ENCODE data around the gene TDRD10. TPM values are rescaled to one million over a fixed set of nuclear protein-coding genes. Genes with fewer than 3 reads are reported as not detected.
A peak's percentile ranks its signal among the peaks of the same experiment; 100 is the strongest.

TDRD10 gene
- total RNA-seq, 2 donors from 2014 or later: 0.12 TPM; not detected in 1

DNA sequence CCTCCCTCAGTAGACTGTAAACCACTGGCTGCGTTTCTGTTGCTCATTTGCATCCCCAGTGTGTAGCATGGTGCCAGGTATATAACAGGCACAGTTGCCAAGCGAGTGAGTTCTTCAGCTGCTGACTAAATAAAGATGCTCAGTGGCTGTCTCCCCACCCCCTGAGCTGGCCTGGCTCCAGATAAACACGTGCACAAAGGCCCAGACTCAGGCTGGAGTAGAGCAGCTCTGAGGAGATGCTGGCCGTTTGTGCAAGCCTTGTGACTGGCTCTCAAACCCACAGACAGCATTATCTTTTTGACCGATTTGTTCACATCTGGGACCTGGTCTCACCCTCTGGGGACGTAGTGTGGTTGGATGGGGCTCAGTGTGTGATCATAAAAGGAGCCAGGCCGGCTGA, 72.7 kb downstream of the TDRD10 start:
- H3K27ac Mint-ChIP-seq: no peak overlapping the region

DNA sequence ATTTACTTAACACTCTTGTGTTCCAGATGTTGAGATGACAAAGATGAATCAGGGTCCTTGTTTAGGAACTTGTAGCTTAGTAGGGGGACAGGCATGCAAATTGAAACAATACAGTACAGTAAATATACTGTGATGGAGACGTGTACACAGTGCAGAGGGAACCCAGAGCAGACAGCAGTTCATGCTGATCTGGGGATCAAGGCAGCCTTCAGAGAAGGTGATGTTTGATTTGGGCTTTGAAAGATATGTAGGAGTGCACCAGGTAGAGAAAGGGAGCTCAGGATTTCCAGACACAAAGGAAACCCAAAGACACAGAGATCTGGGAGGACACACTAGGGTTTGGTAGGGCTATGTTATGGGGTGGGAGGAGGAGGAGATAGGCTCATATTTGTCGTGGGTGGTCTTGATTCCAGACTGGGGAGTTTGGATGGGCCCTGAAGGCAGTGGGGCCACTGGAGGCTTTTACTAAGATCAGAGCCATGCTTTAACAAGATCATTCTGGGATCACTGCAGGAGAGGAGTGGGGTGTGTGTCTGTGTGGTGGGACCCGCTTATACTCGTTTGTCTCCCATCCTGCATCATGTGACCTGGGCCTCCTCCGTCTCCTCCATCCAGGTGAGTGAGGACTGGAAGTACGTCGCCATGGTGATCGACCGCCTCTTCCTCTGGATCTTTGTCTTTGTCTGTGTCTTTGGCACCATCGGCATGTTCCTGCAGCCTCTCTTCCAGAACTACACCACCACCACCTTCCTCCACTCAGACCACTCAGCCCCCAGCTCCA, 73.3 kb downstream of the TDRD10 start:
- no peaks in the 10 kb centered on the region for H3K36me3 Mint-ChIP-seq (ENCODE audit: low read depth)
- H3K9me3 ChIP-seq (ENCODE audit: control insufficient read depth, low read length, poor library complexity, severe bottlenecking): no peaks in the 10 kb centered on the region
- DNase-seq (no peak), ATAC-seq (no peak)
- H3K27me3 Mint-ChIP-seq: no peaks in the 10 kb centered on the region
- peak overlapping the region; percentile 70 for H3K27ac Mint-ChIP-seq
- H3K4me3 Mint-ChIP-seq: no peak overlapping the region
- peaks cover 39% of the 10 kb centered on the region for H3K4me1 Mint-ChIP-seq

More for the DNA sequence above, 72.7 kb downstream of the TDRD10 start:
- Mint-ChIP-seq H3K27me3 (peaks cover 4% of the 10 kb centered on the region), H3K4me1 (peaks cover 37% of the 10 kb centered on the region), H3K4me3 (no peak overlapping the region), H3K36me3 (ENCODE audit: low read depth) (no peaks in the 10 kb centered on the region)
- no peak for DNase-seq
- no peak for ATAC-seq
- H3K9me3 ChIP-seq (ENCODE audit: control insufficient read depth, low read length, poor library complexity, severe bottlenecking): no peaks in the 10 kb centered on the region

DNA sequence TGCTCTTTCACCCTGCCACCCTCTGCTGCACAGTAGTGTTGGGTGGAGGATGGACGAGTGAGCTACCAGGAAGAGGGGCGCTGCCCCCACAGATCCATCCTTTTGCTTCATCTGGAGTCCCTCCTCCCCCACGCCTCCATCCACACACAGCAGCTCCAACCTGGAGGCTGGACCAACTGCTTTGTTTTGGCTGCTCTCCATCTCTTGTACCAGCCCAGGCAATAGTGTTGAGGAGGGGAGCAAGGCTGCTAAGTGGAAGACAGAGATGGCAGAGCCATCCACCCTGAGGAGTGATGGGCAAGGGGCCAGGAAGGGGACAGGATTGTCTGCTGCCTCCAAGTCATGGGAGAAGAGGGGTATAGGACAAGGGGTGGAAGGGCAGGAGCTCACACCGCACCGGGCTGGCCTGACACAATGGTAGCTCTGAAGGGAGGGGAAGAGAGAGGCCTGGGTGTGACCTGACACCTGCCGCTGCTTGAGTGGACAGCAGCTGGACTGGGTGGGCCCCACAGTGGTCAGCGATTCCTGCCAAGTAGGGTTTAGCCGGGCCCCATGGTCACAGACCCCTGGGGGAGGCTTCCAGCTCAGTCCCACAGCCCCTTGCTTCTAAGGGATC, 74.0 kb downstream of the TDRD10 start:
- Mint-ChIP-seq H3K4me1 (peaks cover 39% of the 10 kb centered on the region), H3K4me3 (peak overlapping the region; percentile 53), H3K36me3 (ENCODE audit: low read depth) (no peaks in the 10 kb centered on the region), H3K27me3 (no peaks in the 10 kb centered on the region), H3K27ac (peak overlapping the region; percentile 70)
- no peaks in the 10 kb centered on the region for H3K9me3 ChIP-seq (ENCODE audit: control insufficient read depth, low read length, poor library complexity, severe bottlenecking)
- ATAC-seq (no peak), DNase-seq (no peak)

DNA sequence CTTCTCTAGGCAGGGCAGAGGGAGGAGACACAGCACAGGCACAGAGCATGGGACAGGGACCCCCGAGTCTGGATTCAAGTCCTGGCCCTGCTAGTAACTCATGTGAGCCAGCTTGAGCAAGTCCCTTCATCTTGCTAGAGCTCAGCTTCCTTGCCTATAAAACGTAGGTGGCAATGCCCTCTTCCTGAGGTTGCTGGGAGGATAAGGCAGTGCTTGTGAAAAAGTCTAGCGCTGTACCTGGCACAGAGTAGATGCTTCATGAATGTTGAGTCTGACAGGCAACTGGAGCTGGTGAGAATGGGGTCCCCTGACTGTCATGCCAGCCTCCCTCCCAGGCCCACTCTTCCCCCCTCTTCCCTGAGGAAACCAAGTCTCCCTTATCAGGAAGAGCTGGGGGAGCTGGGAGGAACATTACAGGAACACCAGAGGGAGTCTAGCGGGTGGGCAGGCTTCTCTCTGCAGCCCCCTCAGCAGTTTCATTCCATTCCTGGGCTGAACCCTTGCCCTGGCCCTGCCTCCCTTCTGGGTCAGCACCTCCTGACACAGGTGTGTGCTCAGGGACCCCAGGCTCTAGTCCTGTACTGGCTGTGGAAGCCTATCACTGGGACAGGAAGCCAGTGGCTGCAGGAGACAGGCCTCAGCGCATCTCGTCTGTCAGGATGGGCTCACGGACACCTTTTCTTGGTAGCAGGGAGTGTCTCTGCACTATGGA, 75.5 kb downstream of the TDRD10 start:
- ATAC-seq (no peak), DNase-seq (no peak)
- no peak overlapping the region for H3K4me3 Mint-ChIP-seq
- H3K9me3 ChIP-seq (ENCODE audit: control insufficient read depth, low read length, poor library complexity, severe bottlenecking): no peaks in the 10 kb centered on the region
- H3K36me3 Mint-ChIP-seq (ENCODE audit: low read depth): no peaks in the 10 kb centered on the region
- no peaks in the 10 kb centered on the region for H3K27me3 Mint-ChIP-seq
- peaks cover 40% of the 10 kb centered on the region for H3K4me1 Mint-ChIP-seq
- no peak overlapping the region for H3K27ac Mint-ChIP-seq

- no peak for ATAC-seq
- no peaks in the 10 kb centered on the region for H3K9me3 ChIP-seq (ENCODE audit: control insufficient read depth, low read length, poor library complexity, severe bottlenecking)
- Mint-ChIP-seq H3K27me3 (no peaks in the 10 kb centered on the region), H3K27ac (no peak overlapping the region), H3K36me3 (ENCODE audit: low read depth) (no peaks in the 10 kb centered on the region), H3K4me3 (no peak overlapping the region), H3K4me1 (peaks cover 37% of the 10 kb centered on the region)
- DNase-seq: no peak
Observed at GRCh38 chr1:154578058-154578418, 76.0 kb downstream of the TDRD10 start.

- peaks cover 2% of the 10 kb centered on the region for H3K36me3 Mint-ChIP-seq (ENCODE audit: low read depth)
- no peaks in the 10 kb centered on the region for H3K27me3 Mint-ChIP-seq
- H3K27ac Mint-ChIP-seq: no peak overlapping the region
- peaks cover 30% of the 10 kb centered on the region for H3K4me1 Mint-ChIP-seq
- ATAC-seq (no peak), DNase-seq (no peak)
- no peaks in the 10 kb centered on the region for H3K9me3 ChIP-seq (ENCODE audit: control insufficient read depth, low read length, poor library complexity, severe bottlenecking)
- peak overlapping the region; percentile 28 for H3K4me3 Mint-ChIP-seq
Observed at GRCh38 chr1:154579374-154579773, 77.4 kb downstream of the TDRD10 start.

DNA sequence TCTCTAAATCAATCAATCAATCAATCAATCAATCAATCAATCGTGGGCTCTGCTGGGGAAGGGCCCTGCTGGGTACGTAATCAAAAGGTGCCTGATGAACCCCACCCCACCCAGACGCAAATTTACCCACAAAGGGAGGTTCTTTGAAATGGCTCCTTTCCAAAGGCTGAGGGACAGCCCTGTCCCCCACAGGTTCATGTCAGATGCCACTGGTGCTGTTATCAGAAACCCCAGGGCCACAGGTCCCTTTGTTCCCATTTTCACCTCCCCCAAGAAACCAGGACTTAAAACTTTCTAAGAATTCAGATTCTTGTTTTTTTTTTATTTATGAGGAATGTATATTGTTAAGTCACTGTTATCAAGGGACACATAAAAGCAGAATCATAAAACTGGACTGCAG, 79.7 kb downstream of the TDRD10 start:
- Mint-ChIP-seq H3K27ac (no peak overlapping the region), H3K36me3 (ENCODE audit: low read depth) (peaks cover 9% of the 10 kb centered on the region), H3K27me3 (no peaks in the 10 kb centered on the region), H3K4me1 (peaks cover 17% of the 10 kb centered on the region), H3K4me3 (no peak overlapping the region)
- DNase-seq (no peak), ATAC-seq (no peak)
- no peaks in the 10 kb centered on the region for H3K9me3 ChIP-seq (ENCODE audit: control insufficient read depth, low read length, poor library complexity, severe bottlenecking)

DNA sequence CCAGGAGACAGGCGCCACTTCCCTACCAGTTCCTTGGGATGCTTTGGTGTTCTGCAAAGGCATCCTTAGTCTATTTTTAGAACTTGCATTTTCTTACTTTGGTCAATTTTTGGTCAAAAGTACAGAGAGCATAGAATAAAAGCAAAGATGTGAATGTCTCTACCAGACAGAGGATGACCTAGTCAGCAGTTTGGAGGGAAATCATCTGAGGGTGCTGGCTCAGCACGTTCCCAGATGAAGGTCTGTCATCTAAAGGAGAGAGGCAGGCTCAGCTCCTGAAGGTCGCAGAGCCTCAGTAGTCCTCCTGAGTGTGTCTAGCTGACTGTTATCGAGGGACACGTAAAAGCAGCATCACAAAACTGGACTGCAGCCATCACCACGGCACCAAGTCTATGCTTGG, 80.9 kb downstream of the TDRD10 start:
- H3K4me1 Mint-ChIP-seq: peaks cover 15% of the 10 kb centered on the region
- H3K27ac Mint-ChIP-seq: no peak overlapping the region
- peaks cover 14% of the 10 kb centered on the region for H3K36me3 Mint-ChIP-seq (ENCODE audit: low read depth)
- no peak for ATAC-seq
- no peak overlapping the region for H3K4me3 Mint-ChIP-seq
- no peaks in the 10 kb centered on the region for H3K27me3 Mint-ChIP-seq
- DNase-seq: no peak
- H3K9me3 ChIP-seq (ENCODE audit: control insufficient read depth, low read length, poor library complexity, severe bottlenecking): no peaks in the 10 kb centered on the region

GRCh38 chr1:154583773-154584172, 81.8 kb downstream of the TDRD10 start:
- ATAC-seq (no peak), DNase-seq (no peak)
- Mint-ChIP-seq H3K27ac (no peak overlapping the region), H3K4me3 (no peak overlapping the region), H3K27me3 (no peaks in the 10 kb centered on the region), H3K36me3 (ENCODE audit: low read depth) (peaks cover 14% of the 10 kb centered on the region), H3K4me1 (peaks cover 10% of the 10 kb centered on the region)
- no peaks in the 10 kb centered on the region for H3K9me3 ChIP-seq (ENCODE audit: control insufficient read depth, low read length, poor library complexity, severe bottlenecking)

DNA sequence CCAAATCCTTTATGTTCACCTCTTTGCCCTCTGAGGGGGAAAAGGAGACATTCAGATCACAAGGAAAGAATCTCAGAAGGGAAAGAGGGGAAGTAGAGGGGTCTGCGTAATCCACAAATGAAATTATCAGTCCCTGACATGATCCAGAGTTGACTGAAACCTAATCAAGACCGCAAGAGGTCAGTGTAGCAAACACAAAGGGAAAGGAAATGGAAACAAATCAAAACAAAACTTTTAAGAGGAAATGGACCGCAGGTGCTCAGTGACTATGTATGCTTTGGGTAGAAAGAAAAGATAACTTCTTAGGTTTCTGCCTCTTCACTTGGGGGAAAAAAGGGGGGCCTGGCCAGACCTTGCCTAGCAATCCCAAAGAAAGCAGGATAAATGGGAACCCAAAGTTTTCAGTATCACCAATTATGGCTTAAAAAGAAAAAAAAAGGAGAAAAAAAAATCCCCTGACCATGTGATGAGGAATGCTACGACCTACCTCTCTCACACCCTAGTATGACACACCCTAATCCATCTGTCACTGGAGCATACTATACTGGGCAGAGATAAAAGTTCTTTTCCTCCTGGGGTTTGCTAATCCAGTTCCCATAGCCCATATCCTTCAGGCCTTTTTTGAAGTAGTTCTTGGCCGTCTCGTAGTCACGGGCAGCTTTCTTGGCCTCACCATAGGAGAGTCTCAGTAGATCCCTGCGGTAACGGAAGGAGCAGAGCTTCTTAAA, 82.4 kb downstream of the TDRD10 start:
- Mint-ChIP-seq H3K27ac (peak overlapping the region; percentile 27), H3K4me3 (no peak overlapping the region), H3K36me3 (ENCODE audit: low read depth) (peaks cover 14% of the 10 kb centered on the region), H3K4me1 (peaks cover 9% of the 10 kb centered on the region), H3K27me3 (no peaks in the 10 kb centered on the region)
- DNase-seq (no peak), ATAC-seq (no peak)
- no peaks in the 10 kb centered on the region for H3K9me3 ChIP-seq (ENCODE audit: control insufficient read depth, low read length, poor library complexity, severe bottlenecking)

DNA sequence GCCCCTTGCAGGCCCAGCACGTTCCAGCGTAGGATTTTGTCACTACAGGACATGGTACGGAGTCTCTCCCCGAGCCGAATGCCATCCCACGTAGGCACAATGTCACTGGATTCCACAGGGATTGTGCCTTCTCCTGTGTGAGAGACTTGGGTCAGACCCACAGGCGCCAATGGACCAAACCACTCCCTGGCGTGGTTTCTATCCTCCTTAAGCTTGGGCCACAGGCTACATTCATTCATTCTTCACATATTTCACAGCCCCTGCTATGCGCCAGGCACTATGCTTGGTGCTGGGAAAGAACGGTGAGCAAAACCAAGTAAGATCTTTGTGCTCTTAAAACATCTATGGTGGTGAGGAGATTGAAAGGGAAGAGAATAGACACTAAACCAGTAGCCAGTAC, 84.2 kb downstream of the TDRD10 start:
- Mint-ChIP-seq H3K27ac (no peak overlapping the region), H3K27me3 (no peaks in the 10 kb centered on the region), H3K4me3 (no peak overlapping the region), H3K4me1 (peaks cover 6% of the 10 kb centered on the region), H3K36me3 (ENCODE audit: low read depth) (peaks cover 16% of the 10 kb centered on the region)
- ATAC-seq (no peak), DNase-seq (no peak)
- H3K9me3 ChIP-seq (ENCODE audit: control insufficient read depth, low read length, poor library complexity, severe bottlenecking): no peaks in the 10 kb centered on the region

DNA sequence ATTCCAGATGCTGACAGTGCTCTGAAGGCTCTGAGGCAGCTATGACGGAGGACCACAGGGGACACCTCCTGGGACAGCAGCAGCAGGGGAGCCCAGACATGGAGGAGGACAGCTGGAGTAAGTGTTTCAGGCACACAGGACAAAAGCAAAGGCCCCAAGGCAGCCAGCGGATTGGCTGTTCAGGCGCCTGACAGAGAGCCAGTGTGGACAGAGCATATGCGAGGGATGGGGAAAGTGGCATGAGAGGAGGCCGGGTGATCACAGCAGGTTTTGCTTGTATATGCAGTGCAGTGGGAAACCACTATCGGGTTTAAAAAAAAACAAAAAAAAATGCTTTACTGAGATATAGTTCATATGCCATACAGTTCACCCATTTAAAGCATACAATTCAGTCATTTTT, 84.6 kb downstream of the TDRD10 start:
- DNase-seq: no peak
- Mint-ChIP-seq H3K4me1 (peaks cover 6% of the 10 kb centered on the region), H3K27me3 (no peaks in the 10 kb centered on the region), H3K27ac (no peak overlapping the region), H3K4me3 (no peak overlapping the region), H3K36me3 (ENCODE audit: low read depth) (peaks cover 16% of the 10 kb centered on the region)
- ATAC-seq: no peak
- no peaks in the 10 kb centered on the region for H3K9me3 ChIP-seq (ENCODE audit: control insufficient read depth, low read length, poor library complexity, severe bottlenecking)

DNA sequence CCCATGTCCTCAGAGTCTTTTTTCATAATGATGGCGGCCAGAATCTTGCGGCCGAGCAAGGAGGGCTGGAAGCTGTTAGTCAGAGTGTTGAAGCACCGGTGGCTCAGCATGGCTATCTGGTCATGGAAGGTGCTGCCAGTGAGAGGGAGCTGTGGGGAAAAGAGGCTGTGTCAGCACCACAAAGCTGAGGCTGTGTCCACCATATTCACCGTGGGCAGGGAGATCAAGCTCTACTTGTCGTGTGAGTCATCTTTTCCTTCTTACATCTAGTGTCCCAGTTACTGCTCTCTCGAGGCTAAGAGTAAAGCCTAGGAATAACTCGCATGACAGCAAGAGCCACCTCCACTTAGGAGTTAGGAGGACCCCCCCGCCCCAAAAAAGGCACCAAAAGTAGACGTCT, 87.8 kb downstream of the TDRD10 start:
- Mint-ChIP-seq H3K4me3 (no peak overlapping the region), H3K27ac (no peak overlapping the region), H3K36me3 (ENCODE audit: low read depth) (peaks cover 28% of the 10 kb centered on the region), H3K27me3 (no peaks in the 10 kb centered on the region), H3K4me1 (peaks cover 17% of the 10 kb centered on the region)
- H3K9me3 ChIP-seq (ENCODE audit: control insufficient read depth, low read length, poor library complexity, severe bottlenecking): no peaks in the 10 kb centered on the region
- no peak for DNase-seq
- no peak for ATAC-seq
